Subcutaneous abdominal adipose tissue (tissue), 5 donors: ENCODE data around the gene DNAJC8.

Experiments
- H3K27ac ChIP-seq: one replicate; pipeline ENCODE4 v1.7.0; 2013; ENCODE audit warnings: low read depth, mild to moderate bottlenecking, inconsistent platforms, low read length, moderate library complexity
- H3K27me3 ChIP-seq, 5 donors: one replicate each; pipeline ENCODE4 v1.7.0; 2013; ENCODE audit warnings: low read length in 5 of 5, inconsistent platforms in 1 of 5; ENCODE audit not compliant: control insufficient read depth in 5 of 5, insufficient read depth in 4 of 5
- H3K36me3 ChIP-seq, 5 donors: one replicate each; pipeline ENCODE4 v1.7.0; 2013; ENCODE audit warnings: low read length in 5 of 5; ENCODE audit not compliant: control insufficient read depth in 5 of 5, insufficient read depth in 5 of 5
- H3K4me1 ChIP-seq, 5 donors: one replicate each; pipeline ENCODE4 v1.7.0; 2013; ENCODE audit warnings: low read length in 5 of 5, mild to moderate bottlenecking in 3 of 5, moderate library complexity in 1 of 5; ENCODE audit not compliant: control insufficient read depth in 5 of 5, insufficient read depth in 5 of 5
- H3K4me3 ChIP-seq, 5 donors: one replicate each; pipeline ENCODE4 v1.7.0; 2013; ENCODE audit warnings: low read length in 5 of 5, low read depth in 1 of 5
- H3K9ac ChIP-seq, 5 donors: one replicate each; pipeline ENCODE4 v1.7.0; 2013; ENCODE audit warnings: low read length in 5 of 5, mild to moderate bottlenecking in 4 of 5, moderate library complexity in 3 of 5
- H3K9me3 ChIP-seq, 5 donors: one replicate each; pipeline ENCODE4 v1.7.0; 2013; ENCODE audit warnings: low read length in 5 of 5; ENCODE audit not compliant: control insufficient read depth in 5 of 5
- donor health status: healthy.
- donor health status: healthy.
- donor health status: healthy.
- donor health status: healthy.
- donor health status: healthy.

DNAJC8 gene

GRCh38 chr1:28173980-28174297 is 58.9 kb downstream of the DNAJC8 start:
- Histone ChIP-seq H3K9ac (peak overlapping the region in 2 of 5 donors; percentile 6 to 17), H3K4me1 (peaks cover 6 to 37% (median 20%) of the 10 kb centered on the region in 5 donors), H3K9me3 (no peaks in the 10 kb centered on the region), H3K4me3 (peak overlapping the region in 3 of 5 donors; percentile 41 to 57 (median 42)), H3K27me3 (peaks cover 0 to 9% (median 6%) of the 10 kb centered on the region in 5 donors), H3K36me3 (no peaks in the 10 kb centered on the region), H3K27ac (peak overlapping the region; percentile 30)

GRCh38 chr1:28173151-28173979 is 59.5 kb downstream of the DNAJC8 start:
- peak overlapping the region; percentile 30 for H3K27ac ChIP-seq
- H3K27me3 ChIP-seq, result peaks cover 0 to 9% (median 6%) of the 10 kb centered on the region in 5 donors
- no peaks in the 10 kb centered on the region for H3K9me3 ChIP-seq
- H3K9ac ChIP-seq, result peak overlapping the region in 1 of 5 donors; percentile 6
- no peaks in the 10 kb centered on the region for H3K36me3 ChIP-seq
- H3K4me1 ChIP-seq, result peaks cover 6 to 37% (median 20%) of the 10 kb centered on the region in 5 donors
- H3K4me3 ChIP-seq, result peak overlapping the region in 1 of 5 donors; percentile 57

GRCh38 chr1:28172713-28173150 is 60.1 kb downstream of the DNAJC8 start:
- H3K27ac ChIP-seq, result no peak overlapping the region
- no peak overlapping the region for H3K4me3 ChIP-seq
- H3K9ac ChIP-seq, result no peak overlapping the region
- H3K9me3 ChIP-seq, result no peaks in the 10 kb centered on the region
- H3K27me3 ChIP-seq, result peaks cover 0 to 7% (median 6%) of the 10 kb centered on the region in 5 donors
- H3K36me3 ChIP-seq, result no peaks in the 10 kb centered on the region
- peaks cover 6 to 37% (median 20%) of the 10 kb centered on the region in 5 donors for H3K4me1 ChIP-seq

- Histone ChIP-seq H3K27ac (no peak overlapping the region), H3K9me3 (no peaks in the 10 kb centered on the region), H3K36me3 (no peaks in the 10 kb centered on the region), H3K4me1 (peaks cover 6 to 30% (median 20%) of the 10 kb centered on the region in 5 donors), H3K27me3 (peaks cover 0 to 7% (median 6%) of the 10 kb centered on the region in 5 donors), H3K9ac (no peak overlapping the region), H3K4me3 (no peak overlapping the region)
Measured at GRCh38 chr1:28171246-28171645, 61.6 kb downstream of the DNAJC8 start.

- H3K27me3 ChIP-seq, result peaks cover 0 to 7% (median 6%) of the 10 kb centered on the region in 5 donors
- no peak overlapping the region for H3K9ac ChIP-seq
- no peak overlapping the region for H3K4me3 ChIP-seq
- H3K9me3 ChIP-seq, result no peaks in the 10 kb centered on the region
- H3K27ac ChIP-seq, result no peak overlapping the region
- H3K4me1 ChIP-seq, result peaks cover 6 to 26% (median 20%) of the 10 kb centered on the region in 5 donors
- H3K36me3 ChIP-seq, result no peaks in the 10 kb centered on the region
Measured at GRCh38 chr1:28170001-28170596, 62.7 kb downstream of the DNAJC8 start.

- Histone ChIP-seq H3K4me3 (no peak overlapping the region), H3K9me3 (no peaks in the 10 kb centered on the region), H3K36me3 (no peaks in the 10 kb centered on the region), H3K27ac (no peak overlapping the region), H3K4me1 (peaks cover 2 to 28% (median 8%) of the 10 kb centered on the region in 5 donors), H3K9ac (no peak overlapping the region), H3K27me3 (no peaks in the 10 kb centered on the region)
Measured at GRCh38 chr1:28163496-28164161, 69.2 kb downstream of the DNAJC8 start.

GRCh38 chr1:28162151-28162550 is 70.7 kb downstream of the DNAJC8 start:
- no peak overlapping the region for H3K9ac ChIP-seq
- H3K36me3 ChIP-seq, result no peaks in the 10 kb centered on the region
- peaks cover 2 to 28% (median 8%) of the 10 kb centered on the region in 5 donors for H3K4me1 ChIP-seq
- H3K4me3 ChIP-seq, result no peak overlapping the region
- H3K27me3 ChIP-seq, result no peaks in the 10 kb centered on the region
- H3K27ac ChIP-seq, result no peak overlapping the region
- H3K9me3 ChIP-seq, result no peaks in the 10 kb centered on the region

- Histone ChIP-seq H3K4me3 (no peak overlapping the region), H3K9me3 (no peaks in the 10 kb centered on the region), H3K4me1 (peaks cover 2 to 29% (median 8%) of the 10 kb centered on the region in 5 donors), H3K9ac (no peak overlapping the region), H3K36me3 (no peaks in the 10 kb centered on the region), H3K27me3 (no peaks in the 10 kb centered on the region), H3K27ac (no peak overlapping the region)
Measured at GRCh38 chr1:28161751-28162150, 71.1 kb downstream of the DNAJC8 start.

GRCh38 chr1:28160782-28161266 is 72.0 kb downstream of the DNAJC8 start:
- H3K4me3 ChIP-seq, result no peak overlapping the region
- no peak overlapping the region for H3K27ac ChIP-seq
- peaks cover 2 to 31% (median 8%) of the 10 kb centered on the region in 5 donors for H3K4me1 ChIP-seq
- no peak overlapping the region for H3K9ac ChIP-seq
- no peaks in the 10 kb centered on the region for H3K9me3 ChIP-seq
- no peaks in the 10 kb centered on the region for H3K36me3 ChIP-seq
- no peaks in the 10 kb centered on the region for H3K27me3 ChIP-seq
